ENCODE results near the gene OR6M1.

GRCh38 chr11:123773026-123773425 is 33.1 kb downstream of the OR6M1 start:
- TF ChIP-seq CTCF (IDR thresholded peaks at IDR 0.05) (no peak), POLR2AphosphoS5 (IDR thresholded peaks at IDR 0.05) (no peak)

Data from prostate gland (tissue), 2 donors.